Progenitor cell of endocrine pancreas (in vitro differentiated cells): ENCODE measurements around the gene DUOX1. TPM values are rescaled to one million over a fixed set of nuclear protein-coding genes. Genes with fewer than 3 reads are reported as not detected.

Experiments
- DNase-seq: peaks from one replicate; pipeline ENCODE4 v3.0.0; 2021; ENCODE audit warnings: low spot score; ENCODE audit not compliant: unreplicated experiment
- H3K27ac Mint-ChIP-seq: 2 replicates; pipeline ENCODE4 v1.8.0; 2021; ENCODE audit warnings: mild to moderate bottlenecking, moderate library complexity, mixed read lengths
- H3K27me3 Mint-ChIP-seq: 2 replicates; pipeline ENCODE4 v1.8.0; 2021; ENCODE audit warnings: mixed read lengths
- H3K36me3 Mint-ChIP-seq: 2 replicates; pipeline ENCODE4 v1.8.0; 2022; ENCODE audit warnings: mixed read lengths; ENCODE audit not compliant: insufficient read depth
- H3K4me1 Mint-ChIP-seq: 2 replicates; pipeline ENCODE4 v1.8.0; 2021; ENCODE audit warnings: low read depth, mixed read lengths
- H3K4me3 Mint-ChIP-seq: 2 replicates; pipeline ENCODE4 v1.8.0; 2021; ENCODE audit warnings: low read depth, mild to moderate bottlenecking, moderate library complexity, mixed read lengths
- H3K9me3 Mint-ChIP-seq: 2 replicates; pipeline ENCODE4 v1.8.0; 2021; ENCODE audit warnings: low read depth, mixed read lengths
- total RNA-seq: library from RNA; stranded (reverse); gene quantifications from 2 replicates; pipeline ENCODE4 v1.2.1, GENCODE V29; 2021
- TF ChIP-seq, protein P1 (sequence below): fragments of 200-600 bp; sonication (generic); IDR thresholded peaks from one replicate; pipeline ENCODE4 v1.5.0; 2021; ENCODE audit warnings: antibody characterized with exemption, mild to moderate bottlenecking; ENCODE audit not compliant: unreplicated experiment

Gene DUOX1
- total RNA-seq, 1 donor from 2014 or later: 1.4 TPM

DNA sequence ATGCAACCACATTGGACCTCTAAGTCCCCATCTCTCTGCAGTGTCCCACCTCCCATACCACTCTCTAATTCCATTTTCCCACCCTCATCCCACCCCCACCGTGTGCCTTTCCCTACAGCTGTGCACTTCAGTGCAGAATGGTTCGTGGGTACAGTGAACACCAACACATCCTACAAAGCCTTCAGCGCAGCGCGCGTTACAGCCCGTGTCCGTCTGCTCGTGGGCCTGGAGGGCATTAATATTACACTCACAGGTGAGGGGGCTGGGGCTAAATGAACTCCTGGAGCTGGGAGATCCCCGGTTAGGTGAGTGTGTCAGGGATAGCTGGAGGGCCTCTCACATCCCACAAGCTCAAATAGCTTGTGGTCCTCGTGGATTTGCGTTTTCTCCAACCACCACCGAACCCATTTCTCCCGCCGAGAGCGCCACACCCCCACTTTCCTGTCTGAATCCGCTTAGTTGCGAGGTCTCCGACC lies 13.8 kb upstream of the DUOX1 start:
- no peak overlapping the region for H3K27ac Mint-ChIP-seq
- peaks cover 72% of the 10 kb centered on the region for H3K27me3 Mint-ChIP-seq
- H3K9me3 Mint-ChIP-seq: no peaks in the 10 kb centered on the region
- TF ChIP-seq, protein P1, sequence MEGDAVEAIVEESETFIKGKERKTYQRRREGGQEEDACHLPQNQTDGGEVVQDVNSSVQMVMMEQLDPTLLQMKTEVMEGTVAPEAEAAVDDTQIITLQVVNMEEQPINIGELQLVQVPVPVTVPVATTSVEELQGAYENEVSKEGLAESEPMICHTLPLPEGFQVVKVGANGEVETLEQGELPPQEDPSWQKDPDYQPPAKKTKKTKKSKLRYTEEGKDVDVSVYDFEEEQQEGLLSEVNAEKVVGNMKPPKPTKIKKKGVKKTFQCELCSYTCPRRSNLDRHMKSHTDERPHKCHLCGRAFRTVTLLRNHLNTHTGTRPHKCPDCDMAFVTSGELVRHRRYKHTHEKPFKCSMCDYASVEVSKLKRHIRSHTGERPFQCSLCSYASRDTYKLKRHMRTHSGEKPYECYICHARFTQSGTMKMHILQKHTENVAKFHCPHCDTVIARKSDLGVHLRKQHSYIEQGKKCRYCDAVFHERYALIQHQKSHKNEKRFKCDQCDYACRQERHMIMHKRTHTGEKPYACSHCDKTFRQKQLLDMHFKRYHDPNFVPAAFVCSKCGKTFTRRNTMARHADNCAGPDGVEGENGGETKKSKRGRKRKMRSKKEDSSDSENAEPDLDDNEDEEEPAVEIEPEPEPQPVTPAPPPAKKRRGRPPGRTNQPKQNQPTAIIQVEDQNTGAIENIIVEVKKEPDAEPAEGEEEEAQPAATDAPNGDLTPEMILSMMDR: no peak
- H3K36me3 Mint-ChIP-seq: no peaks in the 10 kb centered on the region
- no peak overlapping the region for H3K4me3 Mint-ChIP-seq
- no peak for DNase-seq
- peaks cover 16% of the 10 kb centered on the region for H3K4me1 Mint-ChIP-seq

DNA sequence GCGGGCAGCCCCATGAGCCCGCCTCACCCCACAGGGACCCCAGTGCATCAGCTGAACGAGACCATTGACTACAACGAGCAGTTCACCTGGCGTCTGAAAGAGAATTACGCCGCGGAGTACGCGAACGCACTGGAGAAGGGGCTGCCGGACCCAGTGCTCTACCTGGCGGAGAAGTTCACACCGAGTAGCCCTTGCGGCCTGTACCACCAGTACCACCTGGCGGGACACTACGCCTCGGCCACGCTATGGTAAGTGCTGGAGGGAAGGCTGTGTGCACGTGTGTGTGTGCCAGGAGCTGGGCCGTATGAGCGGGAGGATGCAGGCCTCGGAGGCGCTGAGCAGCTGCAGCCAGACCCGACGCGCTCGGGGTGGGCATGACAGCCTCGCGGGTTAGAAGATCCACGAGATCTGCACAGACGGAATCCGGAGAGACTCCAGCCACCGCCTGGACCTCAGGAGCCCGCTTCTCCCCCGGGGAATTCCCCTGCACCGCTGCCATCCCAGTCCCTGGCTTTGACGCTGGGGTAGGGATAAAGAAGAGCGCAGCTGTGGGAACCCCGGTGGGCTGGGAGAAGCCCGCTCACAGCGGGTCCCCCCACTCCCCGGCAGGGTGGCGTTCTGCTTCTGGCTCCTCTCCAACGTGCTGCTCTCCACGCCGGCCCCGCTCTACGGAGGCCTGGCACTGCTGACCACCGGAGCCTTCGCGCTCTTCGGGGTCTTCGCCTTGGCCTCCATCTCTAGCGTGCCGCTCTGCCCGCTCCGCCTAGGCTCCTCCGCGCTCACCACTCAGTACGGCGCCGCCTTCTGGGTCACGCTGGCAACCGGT lies 13.1 kb upstream of the DUOX1 start:
- Mint-ChIP-seq H3K4me1 (peaks cover 16% of the 10 kb centered on the region), H3K9me3 (no peaks in the 10 kb centered on the region), H3K4me3 (no peak overlapping the region), H3K36me3 (no peaks in the 10 kb centered on the region), H3K27ac (no peak overlapping the region), H3K27me3 (peaks cover 74% of the 10 kb centered on the region)
- no peak for DNase-seq
- TF ChIP-seq, protein P1: no peak

DNA sequence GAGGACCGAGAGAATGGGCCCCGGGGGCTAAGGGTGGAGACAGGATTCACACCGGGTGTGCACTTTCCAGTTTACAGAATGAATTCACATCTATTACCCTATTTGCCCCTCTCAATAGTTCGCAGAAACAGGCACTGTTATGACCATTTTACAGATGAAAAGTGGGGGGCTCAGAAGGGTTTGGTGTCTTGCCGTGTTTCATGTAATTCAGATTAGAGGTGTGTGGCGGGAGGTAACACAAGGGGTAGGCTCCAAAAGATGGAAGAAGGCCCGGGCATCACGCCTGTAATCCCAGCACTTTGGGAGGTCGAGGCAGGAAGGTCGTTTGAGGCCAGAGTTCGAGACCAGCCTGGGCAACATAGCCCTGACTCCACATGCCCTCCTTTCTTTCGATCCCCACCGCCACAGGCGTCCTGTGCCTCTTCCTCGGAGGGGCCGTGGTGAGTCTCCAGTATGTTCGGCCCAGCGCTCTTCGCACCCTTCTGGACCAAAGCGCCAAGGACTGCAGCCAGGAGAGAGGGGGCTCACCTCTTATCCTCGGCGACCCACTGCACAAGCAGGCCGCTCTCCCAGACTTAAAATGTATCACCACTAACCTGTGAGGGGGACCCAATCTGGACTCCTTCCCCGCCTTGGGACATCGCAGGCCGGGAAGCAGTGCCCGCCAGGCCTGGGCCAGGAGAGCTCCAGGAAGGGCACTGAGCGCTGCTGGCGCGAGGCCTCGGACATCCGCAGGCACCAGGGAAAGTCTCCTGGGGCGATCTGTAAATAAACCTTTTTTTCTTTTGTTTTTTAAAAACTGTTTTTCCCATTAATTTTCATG lies 12.3 kb upstream of the DUOX1 start:
- H3K27me3 Mint-ChIP-seq: peaks cover 68% of the 10 kb centered on the region
- no peaks in the 10 kb centered on the region for H3K9me3 Mint-ChIP-seq
- H3K36me3 Mint-ChIP-seq: no peaks in the 10 kb centered on the region
- H3K4me1 Mint-ChIP-seq: peaks cover 12% of the 10 kb centered on the region
- DNase-seq: no peak
- TF ChIP-seq, protein P1: no peak
- H3K27ac Mint-ChIP-seq: peak overlapping the region; percentile 56
- no peak overlapping the region for H3K4me3 Mint-ChIP-seq

DNA sequence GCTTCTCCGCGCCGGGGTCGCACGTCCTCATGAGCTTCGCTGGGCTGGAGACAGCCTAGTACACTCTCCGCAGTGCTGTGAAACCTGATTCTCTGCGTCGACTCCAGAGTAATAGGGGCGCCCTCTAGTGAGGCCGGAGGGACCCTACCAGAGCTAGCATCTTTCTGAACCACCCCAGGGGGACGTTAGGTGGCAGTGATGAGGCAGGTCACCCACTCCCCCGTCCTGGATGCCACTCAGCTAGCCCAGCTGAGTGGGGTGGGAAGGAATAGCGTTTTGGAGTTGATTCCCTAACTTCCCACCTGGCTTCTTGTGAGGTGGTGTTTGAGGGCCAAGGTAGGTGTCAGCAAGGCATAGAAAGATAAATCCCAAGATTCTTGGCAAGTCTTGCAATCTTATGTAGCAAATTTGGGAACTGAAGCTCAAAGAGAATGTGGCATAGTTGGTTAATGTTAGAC lies 11.6 kb upstream of the DUOX1 start:
- H3K36me3 Mint-ChIP-seq: no peaks in the 10 kb centered on the region
- TF ChIP-seq, protein P1: peak; percentile 99
- H3K9me3 Mint-ChIP-seq: no peaks in the 10 kb centered on the region
- peaks cover 67% of the 10 kb centered on the region for H3K27me3 Mint-ChIP-seq
- peak overlapping the region; percentile 56 for H3K27ac Mint-ChIP-seq
- peak; percentile 84 for DNase-seq
- H3K4me3 Mint-ChIP-seq: no peak overlapping the region
- peaks cover 9% of the 10 kb centered on the region for H3K4me1 Mint-ChIP-seq

DNA sequence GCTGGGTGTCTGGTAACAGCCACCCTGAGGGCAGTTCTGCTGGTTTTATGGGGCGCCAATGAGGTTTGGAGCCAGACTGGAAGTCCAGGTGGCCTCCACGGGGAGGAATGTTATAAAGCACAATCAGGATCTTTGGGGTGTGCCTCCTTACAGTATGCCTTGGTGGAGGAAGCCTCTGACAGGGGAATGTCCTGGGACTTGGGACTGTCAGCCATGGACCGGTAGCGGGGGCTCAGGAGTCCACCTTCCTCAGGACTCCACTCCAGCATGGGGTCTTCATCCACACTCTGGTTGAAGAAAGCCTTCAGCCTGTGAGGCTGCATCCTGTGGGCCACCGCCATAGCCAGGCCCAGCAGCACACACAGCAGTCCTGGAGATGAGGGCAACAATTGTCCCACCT lies 10.8 kb upstream of the DUOX1 start:
- Mint-ChIP-seq H3K27me3 (peaks cover 67% of the 10 kb centered on the region), H3K4me3 (no peak overlapping the region), H3K27ac (no peak overlapping the region), H3K9me3 (no peaks in the 10 kb centered on the region), H3K4me1 (peaks cover 5% of the 10 kb centered on the region), H3K36me3 (no peaks in the 10 kb centered on the region)
- TF ChIP-seq, protein P1: no peak
- DNase-seq: no peak
